GDM1 (cell line): ENCODE measurements around the gene FANCC.
"Not testable (repeated sequence)": the region's sequence is repeated elsewhere in the genome, so short reads cannot be mapped to it uniquely, and the experiment has no call there.

Source experiments
- DNase-seq: peaks from one replicate; lab custom pipeline; 2025; lab: John Stamatoyannopoulos, UW

Gene FANCC

GRCh38 chr9:95226921-95227320 is 90.6 kb downstream of the FANCC start:
- DNase-seq, result no peak

GRCh38 chr9:95225726-95226106 is 91.8 kb downstream of the FANCC start:
- DNase-seq, result no peak

- no peak for DNase-seq
Observed at GRCh38 chr9:95225076-95225725, 92.3 kb downstream of the FANCC start.

GRCh38 chr9:95224376-95225019 is 93.0 kb downstream of the FANCC start:
- DNase-seq, result no peak

GRCh38 chr9:95220352-95220751 is 97.2 kb downstream of the FANCC start:
- not testable (repeated sequence) for DNase-seq

- no peak for DNase-seq
Observed at GRCh38 chr9:95218773-95219172, 98.7 kb downstream of the FANCC start.

GRCh38 chr9:95217936-95218335 is 99.6 kb downstream of the FANCC start:
- no peak for DNase-seq

- DNase-seq, result no peak
Observed at GRCh38 chr9:95215336-95215898, 102.1 kb downstream of the FANCC start.

GRCh38 chr9:95213117-95213516 is 104.4 kb downstream of the FANCC start:
- no peak for DNase-seq

- no peak for DNase-seq
Observed at GRCh38 chr9:95211028-95211427, 106.5 kb downstream of the FANCC start.

- no peak for DNase-seq
Observed at GRCh38 chr9:95207403-95207802, 110.1 kb downstream of the FANCC start.

GRCh38 chr9:95206143-95206542 is 111.4 kb downstream of the FANCC start:
- no peak for DNase-seq

- DNase-seq, result no peak
Observed at GRCh38 chr9:95204710-95205109, 112.8 kb downstream of the FANCC start.

- DNase-seq, result no peak
Observed at GRCh38 chr9:95204310-95204709, 113.2 kb downstream of the FANCC start.

GRCh38 chr9:95203019-95203418 is 114.5 kb downstream of the FANCC start:
- not testable (repeated sequence) for DNase-seq

- no peak for DNase-seq
Observed at GRCh38 chr9:95202076-95202681, 115.3 kb downstream of the FANCC start.

GRCh38 chr9:95201206-95201605 is 116.3 kb downstream of the FANCC start:
- DNase-seq, result no peak

GRCh38 chr9:95197692-95198271 is 119.7 kb downstream of the FANCC start:
- no peak for DNase-seq

- no peak for DNase-seq
Observed at GRCh38 chr9:95193480-95193879, 124.0 kb downstream of the FANCC start.

GRCh38 chr9:95193067-95193466 is 124.4 kb downstream of the FANCC start:
- no peak for DNase-seq

GRCh38 chr9:95192631-95193030 is 124.9 kb downstream of the FANCC start:
- DNase-seq, result no peak

- DNase-seq, result no peak
Observed at GRCh38 chr9:95190413-95190812, 127.1 kb downstream of the FANCC start.
